AG08396 (cell line): ENCODE data around the gene WDR90.

Source experiments
- DNase-seq: peaks from one replicate; pipeline ENCODE4 v3.0.0; 2012; ENCODE audit warnings: low spot score, mixed read lengths

Gene WDR90

GRCh38 chr16:638836-639235, 10.3 kb upstream of the WDR90 start:
- no peak for DNase-seq

GRCh38 chr16:640614-641013, 8.6 kb upstream of the WDR90 start:
- DNase-seq: no peak

GRCh38 chr16:641326-642188, 7.6 kb upstream of the WDR90 start, which contains the start of gene MCRIP2:
Gene MCRIP2, plus strand, starts transcription at chr16:641828. Its CDS starts 164 bp downstream, at chr16:641992.
- peak; percentile 94 for DNase-seq

- peak; percentile 55 for DNase-seq
These were observed 6.7 kb upstream of the WDR90 start for GRCh38 chr16:642189-643049.

- no peak for DNase-seq
These were observed 6.2 kb upstream of the WDR90 start for GRCh38 chr16:643050-643368.

- DNase-seq: no peak
These were observed 4.6 kb upstream of the WDR90 start for GRCh38 chr16:644556-644955.

GRCh38 chr16:645852-646678, 3.1 kb upstream of the WDR90 start:
- DNase-seq: no peak

- no peak for DNase-seq
These were observed 2.4 kb upstream of the WDR90 start for GRCh38 chr16:646679-647172.

GRCh38 chr16:647173-647902, 1.8 kb upstream of the WDR90 start:
- DNase-seq: no peak

- peak; percentile 61 for DNase-seq
These were observed 939 bp upstream of the WDR90 start for GRCh38 chr16:648071-648780.

- peak; percentile 72 for DNase-seq
These were observed 466 bp downstream of the WDR90 start for GRCh38 chr16:649631-650030.

- no peak for DNase-seq
These were observed 2.7 kb downstream of the WDR90 start for GRCh38 chr16:651844-652243.

- no peak for DNase-seq
These were observed 3.5 kb downstream of the WDR90 start for GRCh38 chr16:652454-653305.

- DNase-seq: no peak
These were observed 4.9 kb downstream of the WDR90 start for GRCh38 chr16:654034-654433.

GRCh38 chr16:657487-657886, 8.3 kb downstream of the WDR90 start:
- DNase-seq: no peak

GRCh38 chr16:658679-659571, 9.8 kb downstream of the WDR90 start:
- no peak for DNase-seq

- no peak for DNase-seq
These were observed 10.5 kb downstream of the WDR90 start for GRCh38 chr16:659618-660017.

- DNase-seq: no peak
These were observed 10.9 kb downstream of the WDR90 start for GRCh38 chr16:660132-660458.
